Ishikawa (cell line): Measurements from ENCODE around the gene TEP1.

Experiments used
- CEBPB ChIP-seq: IDR thresholded peaks from 2 replicates; pipeline ENCODE4 v1.6.1; 2012
- CREB1 ChIP-seq: IDR thresholded peaks from 2 replicates; pipeline ENCODE4 v1.6.1; 2012; ENCODE audit warnings: low read depth
- EGR1 ChIP-seq: IDR thresholded peaks from 2 replicates; pipeline ENCODE4 v1.6.1; 2012
- EP300 ChIP-seq: IDR thresholded peaks from 2 replicates; pipeline ENCODE4 v1.6.1; 2012; ENCODE audit warnings: borderline replicate concordance
- FOXM1 ChIP-seq: IDR thresholded peaks from 2 replicates; pipeline ENCODE4 v1.6.1; 2012; ENCODE audit warnings: low read depth, borderline replicate concordance
- NFIC ChIP-seq: IDR thresholded peaks from 2 replicates; pipeline ENCODE4 v1.6.1; 2012
- RAD21 ChIP-seq: IDR thresholded peaks from 2 replicates; pipeline ENCODE4 v1.6.1; 2012; ENCODE audit warnings: low read depth
- TAF1 ChIP-seq: IDR thresholded peaks from 2 replicates; pipeline ENCODE4 v1.6.1; 2012; ENCODE audit warnings: low read depth, mild to moderate bottlenecking
- TCF12 ChIP-seq: IDR thresholded peaks from 2 replicates; pipeline ENCODE4 v1.6.1; 2012; ENCODE audit warnings: low read depth
- TEAD4 ChIP-seq: IDR thresholded peaks from 2 replicates; pipeline ENCODE4 v1.6.1; 2012
- YY1 ChIP-seq: IDR thresholded peaks from 2 replicates; pipeline ENCODE4 v1.6.1; 2012; ENCODE audit warnings: low read depth
- ZBTB7A ChIP-seq: IDR thresholded peaks from 2 replicates; pipeline ENCODE4 v1.6.1; 2012; ENCODE audit warnings: low read depth
- TF ChIP-seq, protein P1 (sequence below): IDR thresholded peaks from 2 replicates; pipeline ENCODE4 v1.6.1; 2012; ENCODE audit warnings: low read depth, mild to moderate bottlenecking
- TF ChIP-seq, protein P2 (sequence below): IDR thresholded peaks from 2 replicates; pipeline ENCODE4 v1.6.1; 2012
- TF ChIP-seq, protein P3 (sequence below): IDR thresholded peaks from 2 replicates; pipeline ENCODE4 v1.6.1; 2012

The TEP1 gene

DNA sequence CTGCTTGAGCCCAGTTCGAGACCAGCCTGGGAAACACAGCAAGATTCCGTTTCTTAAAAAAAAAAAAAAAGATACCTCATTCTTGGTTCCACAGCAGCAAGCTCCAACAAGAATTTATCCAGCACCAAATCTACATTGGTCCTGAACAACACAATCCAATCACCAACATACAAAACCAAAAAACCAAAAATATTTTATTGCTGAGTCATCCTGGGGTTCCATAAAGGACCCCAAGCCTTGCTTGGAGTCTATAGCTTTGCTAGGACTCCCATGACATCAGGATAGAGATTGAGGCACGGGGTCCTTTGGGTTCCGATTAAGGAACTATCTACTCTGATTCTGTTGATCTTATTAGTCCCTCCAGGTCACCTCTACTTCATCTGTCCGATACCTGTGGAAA, 33.6 kb upstream of the TEP1 start:
- TF ChIP-seq ZBTB7A: no peak
- TF ChIP-seq CEBPB: no peak
- no peak for TF ChIP-seq NFIC
- TF ChIP-seq, protein P1, sequence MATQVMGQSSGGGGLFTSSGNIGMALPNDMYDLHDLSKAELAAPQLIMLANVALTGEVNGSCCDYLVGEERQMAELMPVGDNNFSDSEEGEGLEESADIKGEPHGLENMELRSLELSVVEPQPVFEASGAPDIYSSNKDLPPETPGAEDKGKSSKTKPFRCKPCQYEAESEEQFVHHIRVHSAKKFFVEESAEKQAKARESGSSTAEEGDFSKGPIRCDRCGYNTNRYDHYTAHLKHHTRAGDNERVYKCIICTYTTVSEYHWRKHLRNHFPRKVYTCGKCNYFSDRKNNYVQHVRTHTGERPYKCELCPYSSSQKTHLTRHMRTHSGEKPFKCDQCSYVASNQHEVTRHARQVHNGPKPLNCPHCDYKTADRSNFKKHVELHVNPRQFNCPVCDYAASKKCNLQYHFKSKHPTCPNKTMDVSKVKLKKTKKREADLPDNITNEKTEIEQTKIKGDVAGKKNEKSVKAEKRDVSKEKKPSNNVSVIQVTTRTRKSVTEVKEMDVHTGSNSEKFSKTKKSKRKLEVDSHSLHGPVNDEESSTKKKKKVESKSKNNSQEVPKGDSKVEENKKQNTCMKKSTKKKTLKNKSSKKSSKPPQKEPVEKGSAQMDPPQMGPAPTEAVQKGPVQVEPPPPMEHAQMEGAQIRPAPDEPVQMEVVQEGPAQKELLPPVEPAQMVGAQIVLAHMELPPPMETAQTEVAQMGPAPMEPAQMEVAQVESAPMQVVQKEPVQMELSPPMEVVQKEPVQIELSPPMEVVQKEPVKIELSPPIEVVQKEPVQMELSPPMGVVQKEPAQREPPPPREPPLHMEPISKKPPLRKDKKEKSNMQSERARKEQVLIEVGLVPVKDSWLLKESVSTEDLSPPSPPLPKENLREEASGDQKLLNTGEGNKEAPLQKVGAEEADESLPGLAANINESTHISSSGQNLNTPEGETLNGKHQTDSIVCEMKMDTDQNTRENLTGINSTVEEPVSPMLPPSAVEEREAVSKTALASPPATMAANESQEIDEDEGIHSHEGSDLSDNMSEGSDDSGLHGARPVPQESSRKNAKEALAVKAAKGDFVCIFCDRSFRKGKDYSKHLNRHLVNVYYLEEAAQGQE: no peak
- TF ChIP-seq CREB1: no peak
- no peak for TF ChIP-seq RAD21
- no peak for TF ChIP-seq YY1
- TF ChIP-seq EGR1: no peak
- TF ChIP-seq TAF1: no peak
- TF ChIP-seq TEAD4: no peak

DNA sequence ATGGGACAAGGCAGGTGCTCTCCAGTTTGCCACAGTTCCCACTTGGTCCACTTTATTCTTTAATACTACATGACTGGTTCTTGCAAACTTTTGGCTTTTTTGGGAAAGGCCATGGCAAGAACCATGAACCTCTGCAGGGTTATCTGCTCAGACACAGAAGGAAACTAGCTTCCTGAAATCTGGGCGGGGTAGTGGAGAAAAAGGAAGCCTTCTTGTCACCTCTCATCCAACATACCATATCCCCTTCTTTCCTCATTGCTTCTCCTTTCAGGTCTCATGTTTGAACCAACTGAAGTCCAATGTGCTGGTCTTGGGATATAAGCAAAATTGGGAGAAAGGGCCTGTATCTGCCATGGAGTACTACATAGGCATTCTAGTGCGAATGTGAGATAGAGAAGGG, 28.2 kb upstream of the TEP1 start:
- TF ChIP-seq TCF12 (no peak), RAD21 (no peak), EGR1 (no peak)
- TF ChIP-seq, protein P1: no peak
- TF ChIP-seq, protein P2, sequence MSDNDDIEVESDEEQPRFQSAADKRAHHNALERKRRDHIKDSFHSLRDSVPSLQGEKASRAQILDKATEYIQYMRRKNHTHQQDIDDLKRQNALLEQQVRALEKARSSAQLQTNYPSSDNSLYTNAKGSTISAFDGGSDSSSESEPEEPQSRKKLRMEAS: no peak
- TF ChIP-seq, protein P3, sequence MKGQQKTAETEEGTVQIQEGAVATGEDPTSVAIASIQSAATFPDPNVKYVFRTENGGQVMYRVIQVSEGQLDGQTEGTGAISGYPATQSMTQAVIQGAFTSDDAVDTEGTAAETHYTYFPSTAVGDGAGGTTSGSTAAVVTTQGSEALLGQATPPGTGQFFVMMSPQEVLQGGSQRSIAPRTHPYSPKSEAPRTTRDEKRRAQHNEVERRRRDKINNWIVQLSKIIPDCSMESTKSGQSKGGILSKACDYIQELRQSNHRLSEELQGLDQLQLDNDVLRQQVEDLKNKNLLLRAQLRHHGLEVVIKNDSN: no peak

DNA sequence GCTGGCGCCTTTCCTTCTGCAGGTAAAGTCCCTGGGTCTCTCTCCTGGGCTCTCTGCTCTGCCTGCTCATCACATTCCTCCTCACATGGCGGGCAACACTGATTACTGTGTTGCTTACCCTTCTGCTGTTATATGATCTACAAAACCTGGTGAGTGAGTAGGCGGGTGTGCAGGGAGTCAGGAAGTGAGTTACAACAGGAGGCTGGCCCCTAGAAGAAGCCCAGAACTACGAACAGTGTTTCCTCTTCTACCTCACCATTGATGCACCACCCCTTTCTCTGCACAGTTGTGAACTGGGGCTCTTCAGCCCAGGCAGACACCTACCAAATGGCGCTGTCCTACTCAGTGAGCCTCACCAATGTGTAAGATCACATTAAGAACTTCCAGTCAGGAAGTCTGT, 27.6 kb upstream of the TEP1 start:
- no peak for TF ChIP-seq TCF12
- no peak for TF ChIP-seq NFIC
- TF ChIP-seq EGR1: peak; percentile 7; the same call in 1 of the 2 replicates
- TF ChIP-seq RAD21: no peak
- no peak for TF ChIP-seq YY1
- TF ChIP-seq, protein P2: no peak

DNA sequence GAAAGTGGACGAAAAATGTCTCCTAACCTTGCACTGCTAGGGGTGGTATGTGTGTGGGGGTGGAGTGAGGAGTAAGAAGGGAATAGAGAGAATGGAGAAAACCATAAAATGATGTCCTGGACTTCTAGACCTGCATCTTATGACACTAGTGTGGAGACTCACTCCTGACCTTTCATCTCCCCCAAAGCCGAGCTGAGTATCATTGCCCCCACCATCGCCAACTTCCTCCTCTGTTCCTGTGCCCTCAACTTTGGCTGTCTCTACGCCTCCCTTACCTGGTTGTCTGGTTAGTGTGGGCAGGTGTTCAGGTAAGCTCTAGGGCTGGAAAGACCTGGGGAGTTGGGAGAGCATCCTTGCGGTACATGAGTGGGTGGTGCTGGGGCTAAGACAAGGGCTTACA, 27.2 kb upstream of the TEP1 start:
- TF ChIP-seq, protein P1: no peak
- TF ChIP-seq EP300 (no peak), CEBPB (no peak), FOXM1 (no peak), EGR1 (no peak), RAD21 (no peak), TEAD4 (no peak), TCF12 (no peak), TAF1 (no peak), CREB1 (no peak), ZBTB7A (no peak), NFIC (no peak), YY1 (no peak)
- TF ChIP-seq, protein P3: no peak
- TF ChIP-seq, protein P2: no peak

DNA sequence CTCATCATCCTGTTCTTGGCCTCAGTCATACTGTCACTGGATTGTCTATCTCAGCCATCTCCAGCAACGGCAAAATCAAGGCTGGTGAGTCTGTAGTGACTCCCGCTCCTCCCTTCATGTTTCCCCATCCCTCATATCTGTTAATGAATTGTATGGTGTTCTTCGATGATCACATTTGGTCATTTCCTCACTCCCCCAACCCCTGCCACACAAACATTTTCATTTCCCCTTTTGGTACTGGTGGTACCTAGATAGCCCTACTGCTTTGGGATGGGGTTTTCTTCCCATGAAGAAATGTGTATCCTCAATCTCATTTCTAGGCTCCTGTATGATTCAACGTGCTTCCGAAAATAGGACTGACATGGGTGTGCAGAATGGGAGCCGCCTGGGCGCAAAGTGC, 25.4 kb upstream of the TEP1 start:
- TF ChIP-seq EGR1: no peak
- TF ChIP-seq FOXM1: no peak
- no peak for TF ChIP-seq TCF12
- TF ChIP-seq ZBTB7A: no peak
- TF ChIP-seq, protein P1: no peak
- no peak for TF ChIP-seq RAD21
- TF ChIP-seq CREB1: no peak
- TF ChIP-seq TEAD4: no peak
- no peak for TF ChIP-seq YY1
- TF ChIP-seq CEBPB: no peak
- no peak for TF ChIP-seq NFIC
- TF ChIP-seq, protein P3: no peak
- TF ChIP-seq, protein P2: no peak
